GM12878 (cell line): ENCODE data around the gene CALB2.

ENCODE experiments used
- CTCF ChIP-seq, 3 experiments: IDR thresholded peaks in 2 of 3; conservative IDR thresholded peaks in 1 of 3; 2 replicates each; pipeline ENCODE4 v1.5.1; 2011; ENCODE audit warnings: low read depth in 3 of 3, low read length in 3 of 3, mild to moderate bottlenecking in 3 of 3, control low read depth in 2 of 3, moderate library complexity in 2 of 3, inconsistent platforms in 1 of 3, mixed read lengths in 1 of 3; ENCODE audit not compliant: control insufficient read depth in 2 of 3, insufficient read depth in 1 of 3; ENCODE audit errors: extremely low read depth in 1 of 3
- FOXM1 ChIP-seq: IDR thresholded peaks from 2 replicates; pipeline ENCODE4 v1.6.1; 2012; ENCODE audit warnings: low read depth, mild to moderate bottlenecking, inconsistent platforms, low read length, moderate library complexity
- HDAC2 ChIP-seq: fragments of 200-600 bp; sonication (generic); IDR thresholded peaks from 2 replicates; pipeline ENCODE4 v1.6.1; 2017
- NBN ChIP-seq: fragments of 450-650 bp; IDR thresholded peaks from 2 replicates; pipeline ENCODE4 v1.6.1; 2016
- POLR2AphosphoS5 ChIP-seq: IDR thresholded peaks from 2 replicates; pipeline ENCODE4 v1.6.1; 2011; ENCODE audit warnings: mild to moderate bottlenecking, low read length, inconsistent platforms
- SRF ChIP-seq, 2 experiments: IDR thresholded peaks; 2 replicates each; pipeline ENCODE4 v1.6.1; 2011; ENCODE audit warnings: low read depth in 2 of 2, low read length in 2 of 2, mild to moderate bottlenecking in 1 of 2, moderate library complexity in 1 of 2

- TF ChIP-seq HDAC2 (no peak), SRF (IDR thresholded peaks at IDR 0.05; ENCODE audit: low read depth in 2 of 2, low read length in 2 of 2) (no peak), CTCF (IDR thresholded peaks at IDR 0.05 in 2 of 3, conservative IDR thresholded peaks at IDR 0.05 in 1 of 3; ENCODE audit: control insufficient read depth in 2 of 3, extremely low read depth in 1 of 3, insufficient read depth in 1 of 3, low read depth in 3 of 3, low read length in 3 of 3) (no peak), NBN (no peak), POLR2AphosphoS5 (no peak), FOXM1 (no peak)
Measured at GRCh38 chr16:71379711-71380110, 21.2 kb downstream of the CALB2 start.
